GM19099 (cell line): ENCODE results near the gene NKAPL.

Experiments used
- POLR2A ChIP-seq: IDR thresholded peaks from 3 replicates; pipeline ENCODE4 v1.6.1; 2011; ENCODE audit warnings: low read depth; ENCODE audit not compliant: insufficient read length; ENCODE audit errors: extremely low read depth

The NKAPL gene

GRCh38 chr6:28266563-28266961, 7.5 kb downstream of the NKAPL start:
- no peak for TF ChIP-seq POLR2A

GRCh38 chr6:28266962-28267694, 8.0 kb downstream of the NKAPL start, which contains the start of gene ZSCAN26:
Gene ZSCAN26, plus strand, starts transcription at chr6:28267143. Its CDS starts 4,777 bp downstream, at chr6:28271920.
- peak; percentile 76 for TF ChIP-seq POLR2A

- TF ChIP-seq POLR2A, result no peak
Measured at GRCh38 chr6:28267695-28268059, 8.6 kb downstream of the NKAPL start.

DNA sequence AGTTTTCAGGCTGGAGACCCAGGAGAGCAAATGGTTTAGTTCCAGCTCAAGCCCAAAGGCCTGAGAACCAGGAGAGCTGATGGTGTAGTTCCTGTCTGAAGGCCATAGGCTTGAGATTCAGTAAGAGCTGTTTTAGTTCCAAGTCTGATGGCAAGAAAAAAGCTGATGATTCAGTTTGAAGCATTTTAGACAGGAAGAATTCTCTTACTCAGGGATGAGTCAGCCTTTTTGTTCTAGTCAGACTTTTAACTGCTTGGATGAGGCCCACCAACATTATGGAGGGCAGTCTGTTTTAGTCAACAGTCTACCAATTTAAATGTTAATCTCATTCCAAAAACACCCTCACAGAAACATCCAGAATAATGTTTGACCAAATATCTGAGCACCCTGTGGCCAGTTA, 10.4 kb downstream of the NKAPL start:
- no peak for TF ChIP-seq POLR2A

DNA sequence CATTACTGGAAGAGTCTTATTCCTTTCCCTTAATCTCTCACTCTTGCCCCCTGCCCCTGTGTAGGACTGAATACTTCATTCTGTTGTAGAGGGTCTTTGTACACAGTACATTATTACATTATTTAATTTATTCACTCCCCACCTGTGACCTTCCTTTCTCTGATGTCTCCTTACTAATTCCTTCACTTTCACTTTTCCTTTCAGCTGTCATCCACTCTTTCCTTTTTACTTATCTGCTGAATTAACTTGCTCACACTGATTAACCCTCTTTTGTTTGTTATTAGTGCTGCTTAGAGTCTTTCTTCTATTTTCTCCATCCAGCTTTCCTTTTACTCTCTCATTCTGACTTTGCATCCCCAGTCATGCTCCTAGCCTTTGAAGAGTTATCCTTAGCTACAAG, 15.8 kb downstream of the NKAPL start:
- no peak for TF ChIP-seq POLR2A

- TF ChIP-seq POLR2A, result no peak
Measured at GRCh38 chr6:28277746-28278145, 18.6 kb downstream of the NKAPL start.

DNA sequence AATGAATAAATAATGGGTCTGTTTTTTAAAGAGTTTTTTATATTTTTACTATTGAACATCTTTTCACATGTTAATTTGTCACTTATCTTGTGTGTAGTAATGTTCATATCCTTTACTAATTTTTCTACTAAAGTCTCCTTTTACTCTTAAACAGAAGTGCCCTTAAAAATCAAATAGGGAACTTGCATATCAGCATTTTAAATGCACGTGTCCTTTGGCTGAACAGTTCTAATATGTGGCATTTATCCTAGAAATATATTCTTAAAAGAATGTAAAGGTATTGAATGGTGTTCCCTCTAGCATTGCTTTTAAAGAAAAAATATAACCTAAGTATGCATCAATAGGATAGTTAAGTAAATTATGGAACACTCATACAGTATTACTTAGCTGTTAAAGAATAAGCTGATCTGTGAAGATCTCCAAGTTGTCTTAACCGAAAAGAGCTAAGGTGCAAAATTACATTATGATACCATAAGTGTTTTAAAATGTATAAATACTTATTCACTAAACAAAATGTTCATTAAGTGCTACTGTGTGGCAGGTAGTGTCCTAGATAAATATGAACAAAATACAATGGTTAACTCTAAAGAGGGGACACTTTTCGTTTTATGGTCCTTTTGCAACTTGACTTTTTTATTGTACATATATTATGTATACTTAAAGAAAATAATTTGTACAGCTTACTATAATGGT, 21.6 kb downstream of the NKAPL start:
- TF ChIP-seq POLR2A, result no peak

DNA sequence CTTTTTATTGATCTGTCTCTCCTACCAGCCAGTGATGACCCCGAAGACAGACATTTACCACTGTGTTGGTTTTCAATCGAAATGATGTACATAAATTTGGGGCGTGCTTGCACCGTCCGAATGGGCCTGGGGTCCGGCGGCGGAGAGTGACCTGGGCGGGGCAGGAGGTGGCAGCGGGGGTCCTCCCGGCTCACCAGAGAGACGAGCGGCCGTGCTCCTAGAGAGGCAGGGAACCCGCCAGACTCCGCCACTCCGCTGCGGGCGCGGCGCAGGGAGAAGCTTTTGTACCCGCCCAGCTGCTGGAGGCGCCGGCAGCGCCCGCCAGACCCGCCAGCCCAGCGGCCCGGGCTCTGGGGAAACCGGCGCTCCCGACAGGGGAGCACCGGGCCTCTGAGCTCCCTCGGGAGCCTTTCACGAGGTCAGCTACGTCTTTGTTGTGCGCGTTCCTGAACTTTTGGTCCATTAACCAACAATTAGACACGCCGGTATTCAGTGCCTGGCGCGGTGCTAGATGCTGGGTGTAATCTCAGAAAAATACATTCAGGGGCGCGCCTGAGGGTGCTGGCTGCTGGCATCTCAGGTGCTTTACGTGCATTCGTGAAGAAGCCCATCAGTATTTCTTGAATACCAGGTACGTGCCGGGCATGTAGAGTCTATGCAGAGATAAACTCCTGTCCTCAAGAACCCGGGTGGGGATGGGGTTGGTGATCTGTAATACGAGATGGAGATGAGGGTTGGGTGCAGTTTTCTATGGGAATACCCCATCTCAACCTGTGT, 22.4 kb downstream of the NKAPL start, which contains the start of gene PGBD1:
Gene PGBD1, plus strand, starts transcription at position 285 of the 777 bp plus-strand sequence. CDS start 2,242 bp downstream, outside the sequence.
- peak; percentile 71 for TF ChIP-seq POLR2A

DNA sequence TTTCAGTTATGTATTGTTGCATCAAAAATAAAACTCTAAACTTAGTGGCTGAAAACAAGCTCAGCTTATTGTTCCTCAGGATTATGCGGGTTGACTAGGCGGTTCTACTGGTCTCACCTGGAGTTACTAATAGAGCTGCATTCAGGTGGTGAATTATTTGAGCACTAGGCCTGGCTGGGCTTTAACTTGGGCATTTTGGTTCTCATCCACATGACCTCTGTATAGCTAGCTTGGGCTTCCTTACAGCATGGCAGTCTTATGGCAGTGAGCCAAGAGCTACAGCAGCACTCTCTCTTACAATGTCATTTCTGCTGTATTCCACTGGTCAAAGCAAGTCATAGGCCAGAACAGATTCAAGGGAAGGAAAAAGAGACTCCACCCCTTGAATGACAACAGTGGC, 23.8 kb downstream of the NKAPL start:
- no peak for TF ChIP-seq POLR2A

GRCh38 chr6:28291573-28291972, 32.5 kb downstream of the NKAPL start:
- no peak for TF ChIP-seq POLR2A

- no peak for TF ChIP-seq POLR2A
Measured at GRCh38 chr6:28295326-28295725, 36.2 kb downstream of the NKAPL start.

- TF ChIP-seq POLR2A, result no peak
Measured at GRCh38 chr6:28296520-28297060, 37.5 kb downstream of the NKAPL start.

GRCh38 chr6:28303570-28303969, 44.5 kb downstream of the NKAPL start:
- no peak for TF ChIP-seq POLR2A
